Ramos (cell line): ENCODE measurements around the gene KHNYN.
"Not testable (repeated sequence)": the region's sequence is repeated elsewhere in the genome, so short reads cannot be mapped to it uniquely, and the experiment has no call there.

Experiments used
- in situ Hi-C: fragments of 300-500 bp; cut with MboI; formaldehyde crosslinking; loops from one replicate; pipeline ENCODE4 v1.14.3; 2022; ENCODE audit warnings: low sequenced_read_pairs; ENCODE audit not compliant: unreplicated experiment

The KHNYN gene

GRCh38 chr14:24429395-24430142, at the start of gene KHNYN, which contains the start of gene CBLN3:
Gene KHNYN, plus strand, starts transcription at chr14:24429954. Its CDS starts 777 bp downstream, at chr14:24430731.
Gene CBLN3, minus strand, starts transcription at chr14:24429668. Its CDS starts 614 bp downstream, at chr14:24429054.
- in situ Hi-C loops = loop anchor here (5.0 to 25.0 kb wide), 5 partner anchors 62 to 865 kb away; partner anchors contain the start of genes AP1G2, DHRS4L2, NFATC4 and TINF2

- in situ Hi-C loops = no loop called here
Measured at GRCh38 chr14:24381363-24382063, 48.2 kb upstream of the KHNYN start.

GRCh38 chr14:24382064-24382371, 47.7 kb upstream of the KHNYN start:
- in situ Hi-C loops = no loop called here

GRCh38 chr14:24384169-24384568, 45.6 kb upstream of the KHNYN start:
- in situ Hi-C loops = no loop called here

GRCh38 chr14:24385524-24385923, 44.2 kb upstream of the KHNYN start:
- in situ Hi-C loops = no loop called here

- in situ Hi-C loops = no loop called here
Measured at GRCh38 chr14:24387009-24387345, 42.8 kb upstream of the KHNYN start.

- in situ Hi-C loops = not testable (repeated sequence)
Measured at GRCh38 chr14:24387579-24387978, 42.2 kb upstream of the KHNYN start.

GRCh38 chr14:24388474-24389179, 41.1 kb upstream of the KHNYN start:
- in situ Hi-C loops = no loop called here

- in situ Hi-C loops = no loop called here
Measured at GRCh38 chr14:24389226-24389848, 40.4 kb upstream of the KHNYN start.

GRCh38 chr14:24390701-24391468, 38.9 kb upstream of the KHNYN start:
- in situ Hi-C loops = no loop called here

- in situ Hi-C loops = no loop called here
Measured at GRCh38 chr14:24392325-24393091, 37.2 kb upstream of the KHNYN start.

GRCh38 chr14:24394275-24394674, 35.5 kb upstream of the KHNYN start:
- in situ Hi-C loops = no loop called here

GRCh38 chr14:24395609-24396582, 33.9 kb upstream of the KHNYN start:
- in situ Hi-C loops = no loop called here

- in situ Hi-C loops = no loop called here
Measured at GRCh38 chr14:24397639-24398292, 32.0 kb upstream of the KHNYN start.

- in situ Hi-C loops = no loop called here
Measured at GRCh38 chr14:24398293-24398652, 31.5 kb upstream of the KHNYN start.

GRCh38 chr14:24398653-24399446, 30.9 kb upstream of the KHNYN start, which contains the start of gene NYNRIN:
Gene NYNRIN, plus strand, starts transcription at chr14:24399003. Its CDS starts 244 bp downstream, at chr14:24399247.
- in situ Hi-C loops = no loop called here

- in situ Hi-C loops = no loop called here
Measured at GRCh38 chr14:24399447-24399822, 30.3 kb upstream of the KHNYN start.
